Iris pigment epithelial cell (primary cell): ENCODE results near the gene RSRC1.
"Not testable (repeated sequence)": the region's sequence is repeated elsewhere in the genome, so short reads cannot be mapped to it uniquely, and the experiment has no call there.

Experiments
- DNase-seq: peaks from one replicate; pipeline ENCODE4 v3.0.0-alpha.2; 2011; ENCODE audit warnings: low read depth

RSRC1 gene

DNA sequence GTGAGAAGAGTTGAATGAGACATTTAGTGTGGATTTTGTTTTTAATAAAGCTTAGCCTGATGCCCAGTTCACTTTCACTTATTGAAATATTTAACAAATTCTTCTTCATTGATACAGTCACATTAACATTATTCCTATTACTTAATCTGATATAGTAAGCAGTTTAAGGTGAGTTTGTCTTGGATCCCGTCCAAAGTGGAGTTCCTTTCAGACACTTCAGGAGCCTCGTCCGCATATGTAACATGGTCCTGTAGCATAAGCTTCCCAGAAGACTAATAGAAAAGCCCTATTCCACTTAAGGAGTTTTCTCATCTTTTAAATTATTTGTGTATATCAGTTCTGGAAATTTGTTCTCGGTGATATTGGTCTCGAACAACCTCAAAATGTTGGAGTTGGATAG, 421.4 kb downstream of the RSRC1 start:
- DNase-seq, result no peak

DNA sequence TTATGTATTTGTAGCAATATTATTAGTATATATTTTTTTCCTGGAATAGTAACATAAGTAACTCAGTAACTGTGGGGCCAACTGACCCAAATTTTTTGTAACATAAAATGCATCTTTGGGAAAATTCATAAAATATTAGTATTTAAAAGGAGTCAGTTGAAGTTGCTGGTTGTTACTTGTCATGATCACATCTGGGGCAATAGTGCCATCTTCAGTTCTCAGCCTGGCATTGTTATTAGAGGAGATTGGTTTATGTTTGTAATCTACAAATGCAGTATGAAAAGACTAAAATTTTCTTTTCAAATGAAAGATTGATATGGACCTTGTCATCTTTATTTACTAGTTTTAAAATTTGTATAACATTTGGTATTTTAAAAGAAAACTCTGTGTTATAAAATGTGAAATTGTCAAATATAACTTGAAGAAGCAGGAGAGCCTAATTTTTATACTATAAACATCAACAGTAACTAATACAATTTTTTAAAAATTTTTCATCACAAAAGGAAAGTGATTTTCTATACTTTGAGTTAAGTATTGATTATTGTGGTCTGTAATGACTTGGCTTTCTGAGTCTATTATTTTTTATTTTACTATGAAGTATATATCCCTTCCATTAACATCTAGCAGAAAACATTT, 422.3 kb downstream of the RSRC1 start:
- DNase-seq, result peak; percentile 47

DNA sequence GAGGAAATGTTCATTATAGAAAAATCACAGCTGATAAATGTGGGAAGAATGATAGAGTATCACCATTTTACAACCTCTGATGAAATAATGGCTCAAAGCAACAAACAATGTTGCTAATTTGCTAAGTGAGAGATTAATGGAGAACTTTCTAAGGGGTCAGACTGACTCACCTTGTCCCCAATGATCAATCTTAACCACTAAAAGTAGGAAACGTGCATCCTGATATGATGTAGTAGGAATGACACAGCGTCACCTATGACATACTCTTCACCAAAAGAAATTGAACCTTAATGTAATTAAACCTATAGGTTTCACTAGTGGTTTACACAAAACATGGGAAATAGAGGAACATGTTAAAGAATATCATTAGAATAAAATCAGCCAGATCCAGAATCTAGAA, 426.0 kb downstream of the RSRC1 start:
- DNase-seq, result no peak

DNA sequence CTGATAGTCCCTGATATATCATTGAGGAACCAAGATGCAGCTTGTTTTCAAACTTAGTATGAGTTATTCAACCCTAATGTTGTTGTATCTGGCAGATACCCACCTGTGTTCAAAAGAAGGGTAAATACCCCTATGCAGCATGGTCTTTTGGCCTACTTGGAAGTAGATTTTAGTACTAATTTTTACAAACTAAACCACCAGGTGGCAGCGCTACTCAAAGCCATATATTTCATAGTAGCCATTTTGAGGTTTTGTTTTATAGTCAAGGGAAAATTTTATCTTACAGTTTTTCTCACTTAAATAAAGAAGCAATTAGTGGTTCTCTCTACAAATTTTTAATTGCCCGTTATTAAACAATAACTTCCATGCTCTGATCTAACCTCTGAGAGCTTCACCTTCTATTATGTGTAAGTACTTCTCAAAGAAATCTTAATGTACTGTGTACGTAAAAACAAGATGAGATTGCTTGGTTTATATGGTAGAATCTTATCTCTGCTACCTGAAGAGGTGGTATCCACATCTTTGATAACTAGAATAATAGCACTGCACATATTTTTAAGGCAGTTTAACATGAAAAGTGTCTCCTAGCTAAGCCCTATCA, 429.6 kb downstream of the RSRC1 start:
- DNase-seq, result peak; percentile 56

DNA sequence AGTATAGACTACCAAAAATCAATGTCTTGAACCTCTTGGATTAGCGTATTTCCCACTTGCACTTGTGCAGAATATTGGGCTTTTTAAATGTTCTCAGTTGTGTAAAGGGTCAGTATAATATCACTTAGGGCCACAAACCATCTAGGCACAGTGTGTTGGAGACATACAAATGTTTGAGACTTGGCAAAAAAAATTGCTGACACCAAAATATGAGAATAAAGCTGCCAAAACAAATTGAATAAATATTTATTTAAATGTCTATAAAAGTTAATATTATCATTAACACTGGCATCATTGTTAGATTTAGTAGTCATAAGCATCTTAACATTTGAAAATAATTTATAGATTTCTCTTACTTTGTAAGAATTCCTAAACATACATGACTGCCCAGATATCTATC, 430.2 kb downstream of the RSRC1 start:
- no peak for DNase-seq

DNA sequence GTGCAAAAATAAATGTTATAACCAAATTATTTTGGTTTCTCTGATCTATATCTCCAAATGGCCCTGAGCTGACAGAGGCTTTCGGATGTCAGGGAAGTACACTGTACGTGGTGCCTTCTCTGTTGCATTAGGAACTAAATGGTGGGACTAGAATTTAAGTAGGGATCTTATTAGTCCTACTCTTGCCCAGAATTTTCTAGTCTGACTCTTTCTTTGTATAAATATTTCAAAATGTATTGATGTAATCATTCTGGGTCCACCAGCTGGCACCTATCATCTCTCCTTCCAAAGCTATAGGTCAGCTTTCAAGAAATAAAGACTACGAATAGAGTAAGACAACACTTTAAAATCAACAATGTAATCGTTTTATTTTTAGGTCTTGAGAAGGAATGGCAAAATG, 438.8 kb downstream of the RSRC1 start:
- DNase-seq, result no peak

DNA sequence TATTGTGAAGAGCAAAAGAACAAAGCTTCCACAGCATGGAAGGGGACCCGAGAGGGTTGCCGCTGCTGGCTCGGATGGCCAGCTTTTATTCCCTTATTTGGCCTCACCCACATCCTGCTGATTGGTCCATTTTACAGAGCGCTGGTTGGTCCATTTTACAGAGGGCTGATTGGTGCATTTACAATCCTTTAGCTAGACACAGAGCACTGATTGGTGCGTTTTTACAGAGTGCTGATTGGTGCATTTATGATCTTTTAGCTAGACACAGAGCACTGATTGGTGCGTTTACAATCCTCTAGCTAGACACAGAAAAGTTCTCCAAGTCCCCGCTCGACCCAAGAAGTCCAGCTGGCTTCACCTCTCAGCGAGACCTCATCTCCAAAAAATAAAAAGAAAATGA, 440.0 kb downstream of the RSRC1 start:
- DNase-seq, result not testable (repeated sequence)

DNA sequence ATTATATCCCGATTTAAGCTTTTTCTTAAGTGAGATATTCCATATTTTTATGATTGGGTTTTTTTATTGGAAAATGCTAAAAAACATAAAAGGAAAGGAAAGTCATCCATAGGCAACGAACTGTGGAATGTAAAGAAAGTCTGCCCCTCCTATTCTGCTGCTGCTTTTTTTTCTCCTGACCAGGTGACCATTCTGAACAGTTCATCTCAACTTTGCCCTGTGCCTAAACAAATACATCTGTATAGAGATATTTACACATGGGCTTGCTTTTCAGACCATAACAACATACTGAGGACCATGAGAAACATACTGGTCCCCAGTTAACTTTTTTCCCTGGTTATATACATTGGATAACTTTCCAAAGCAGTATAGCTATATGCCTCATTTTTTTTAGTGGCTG, 442.2 kb downstream of the RSRC1 start:
- no peak for DNase-seq

DNA sequence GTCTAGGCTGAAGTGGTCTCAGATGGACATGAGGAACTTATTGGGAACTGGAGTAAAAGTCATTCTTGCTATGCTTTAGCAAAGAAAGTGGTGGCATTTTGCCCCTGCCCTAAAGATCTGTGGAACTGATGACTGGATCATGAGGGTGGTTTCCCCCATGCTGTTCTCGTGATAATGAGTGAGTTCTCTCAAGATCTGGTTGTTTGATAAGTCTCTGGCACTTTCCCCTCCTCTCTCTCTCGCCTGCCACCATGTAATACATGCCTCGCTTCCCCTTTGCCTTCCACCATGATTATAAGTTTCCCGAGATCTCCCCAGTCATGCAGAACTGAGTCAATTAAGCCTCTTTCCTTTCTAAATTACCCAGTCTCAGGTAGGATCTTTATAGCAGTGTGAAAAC, 449.6 kb downstream of the RSRC1 start:
- no peak for DNase-seq

DNA sequence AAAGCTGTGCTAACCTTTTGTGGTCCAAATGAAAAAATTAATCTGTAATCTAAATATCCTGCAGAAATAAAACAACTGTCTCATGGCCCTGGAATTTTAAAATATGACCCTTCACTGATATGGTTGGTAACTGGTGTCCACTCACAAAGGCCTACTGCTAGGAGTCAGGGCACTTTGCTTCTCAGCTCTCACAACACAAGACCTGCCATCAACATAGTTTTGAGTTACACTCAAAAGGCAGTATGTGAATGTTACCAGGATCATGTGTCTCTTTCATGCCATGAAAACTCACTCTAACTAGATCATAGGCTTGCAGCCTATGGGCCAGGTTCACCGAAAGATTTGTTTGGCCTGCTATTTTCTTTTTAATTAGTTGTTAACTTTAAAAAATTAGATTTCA, 451.1 kb downstream of the RSRC1 start:
- no peak for DNase-seq

DNA sequence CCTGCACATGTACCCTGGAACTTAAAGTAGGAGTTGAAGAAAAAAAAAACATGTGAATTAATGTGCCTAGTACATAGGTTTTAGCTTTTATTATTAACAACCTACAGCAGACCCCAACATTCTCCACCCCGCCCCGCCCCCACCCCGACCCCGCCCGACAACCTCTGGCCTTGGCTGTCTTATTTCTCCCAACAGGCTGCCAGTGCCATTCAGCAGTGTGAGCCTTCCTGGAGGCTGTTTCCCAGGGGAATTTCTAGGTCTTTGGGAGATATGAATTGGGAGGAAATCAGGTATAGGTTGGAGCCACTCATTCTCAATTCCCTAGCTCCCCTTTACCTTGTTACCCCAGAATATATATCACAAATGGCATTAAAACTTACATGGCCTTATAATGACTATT, 452.8 kb downstream of the RSRC1 start:
- DNase-seq, result no peak

DNA sequence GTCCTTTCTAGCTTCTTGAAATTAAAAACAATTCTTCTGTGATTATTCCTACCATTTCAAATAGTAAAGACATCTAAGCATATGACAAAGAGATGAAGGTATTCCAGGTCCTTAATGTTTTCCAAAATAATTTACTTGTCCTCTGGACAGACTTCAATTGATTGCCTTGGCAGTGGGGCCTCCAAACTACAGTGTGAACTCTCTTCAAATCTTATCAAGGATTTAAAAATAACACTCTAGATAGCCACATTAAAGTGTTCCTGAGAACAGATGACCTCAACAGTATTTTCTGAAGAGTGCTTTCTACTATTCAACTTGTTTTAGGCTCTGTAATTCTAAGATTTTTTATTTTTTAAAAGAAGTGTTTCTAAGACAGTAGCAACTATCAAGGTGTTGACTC, 453.2 kb downstream of the RSRC1 start:
- no peak for DNase-seq

DNA sequence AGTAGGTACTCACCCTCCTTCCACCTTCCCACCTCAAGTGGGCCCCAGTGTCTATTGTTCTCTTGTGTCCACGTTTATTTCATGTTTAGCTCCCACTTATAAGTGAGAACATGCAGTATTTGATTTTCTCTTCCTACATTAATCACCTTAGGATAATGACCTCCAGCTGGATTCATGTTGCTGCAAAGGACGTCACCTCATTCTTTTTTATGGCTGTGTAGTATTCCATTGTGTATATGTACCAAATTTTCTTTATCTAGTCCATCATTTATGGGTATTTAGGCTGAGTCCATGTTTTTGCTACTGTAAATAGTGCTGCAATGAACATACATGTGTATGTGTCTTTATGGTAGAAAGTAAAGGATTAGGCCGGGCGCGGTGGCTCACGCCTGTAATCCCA, 455.2 kb downstream of the RSRC1 start:
- DNase-seq, result no peak

DNA sequence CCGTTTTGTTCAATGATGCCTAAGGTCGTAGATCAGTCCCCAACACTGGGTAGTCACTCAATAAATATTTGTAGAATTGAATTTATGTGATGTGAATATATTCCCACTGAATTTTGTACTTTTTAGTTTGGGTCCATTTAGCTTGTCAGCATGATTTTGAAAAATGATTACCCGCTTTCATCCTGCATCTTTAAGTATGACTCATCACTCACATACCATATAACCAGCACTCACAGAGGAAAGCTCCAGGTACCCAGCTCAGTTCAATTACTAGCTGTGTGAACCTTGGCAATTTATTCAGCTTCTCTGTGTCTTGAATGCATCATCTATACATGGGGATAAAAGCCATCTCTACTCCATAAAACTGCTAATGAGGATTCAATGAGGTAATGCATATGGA, 458.9 kb downstream of the RSRC1 start:
- peak; percentile 44 for DNase-seq

DNA sequence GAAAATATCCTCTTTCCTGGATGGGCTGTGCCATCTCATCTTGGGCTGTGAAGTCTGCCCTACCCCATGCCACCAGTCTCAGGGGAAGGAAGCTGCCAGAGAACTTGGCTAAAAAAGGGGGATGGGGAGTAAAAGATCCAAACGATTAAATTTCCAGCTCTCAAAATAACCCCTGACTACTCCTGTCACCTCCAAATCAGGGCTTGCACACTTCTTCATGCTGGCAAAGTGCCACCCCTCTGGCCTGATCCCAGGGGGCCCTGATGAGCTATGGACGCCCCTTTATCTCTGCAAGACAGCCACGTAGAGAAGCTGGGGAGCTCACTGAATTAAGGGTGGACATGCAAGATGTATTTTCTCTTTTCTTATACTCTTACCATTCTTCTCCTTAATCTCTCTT, 459.9 kb downstream of the RSRC1 start:
- no peak for DNase-seq

DNA sequence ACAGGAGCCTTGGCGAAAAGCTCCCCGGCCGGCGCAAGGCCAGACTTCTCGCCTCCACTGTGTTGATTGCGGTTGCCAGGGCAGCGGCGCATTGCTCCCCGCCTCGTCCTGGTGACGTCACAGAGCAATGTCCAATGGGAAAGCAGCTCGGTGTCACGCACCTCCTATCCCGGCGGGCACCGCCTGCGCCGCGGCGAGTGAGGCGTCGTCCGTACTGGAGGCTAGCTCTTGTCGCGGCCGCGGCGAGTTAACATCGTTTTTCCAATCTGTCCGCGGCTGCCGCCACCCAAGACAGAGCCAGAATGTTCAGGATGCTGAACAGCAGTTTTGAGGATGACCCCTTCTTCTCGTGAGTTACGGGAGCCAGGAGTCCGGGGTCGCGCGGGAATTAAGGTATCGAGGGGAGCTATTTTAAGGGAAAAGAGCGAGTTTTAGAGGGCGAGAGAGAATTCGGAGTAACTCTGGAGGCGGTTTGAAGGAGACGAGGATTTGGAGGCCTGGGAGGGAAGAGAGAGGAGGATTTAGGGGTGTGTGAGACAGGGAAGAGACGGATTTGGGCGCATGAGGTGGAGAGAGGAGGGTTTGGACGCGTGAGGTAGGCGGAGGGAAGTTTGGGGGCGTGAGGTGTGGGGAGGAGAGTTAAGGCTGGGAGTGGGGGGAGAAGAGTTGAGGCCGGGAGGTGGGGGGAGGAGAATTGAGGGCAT, 461.3 kb downstream of the RSRC1 start, which contains the start of gene MLF1:
TSS of gene MLF1 (plus strand) at position 196 of the 704 bp plus-strand sequence. CDS start at position 303, 107 bp downstream.
- peak; percentile 95 for DNase-seq

DNA sequence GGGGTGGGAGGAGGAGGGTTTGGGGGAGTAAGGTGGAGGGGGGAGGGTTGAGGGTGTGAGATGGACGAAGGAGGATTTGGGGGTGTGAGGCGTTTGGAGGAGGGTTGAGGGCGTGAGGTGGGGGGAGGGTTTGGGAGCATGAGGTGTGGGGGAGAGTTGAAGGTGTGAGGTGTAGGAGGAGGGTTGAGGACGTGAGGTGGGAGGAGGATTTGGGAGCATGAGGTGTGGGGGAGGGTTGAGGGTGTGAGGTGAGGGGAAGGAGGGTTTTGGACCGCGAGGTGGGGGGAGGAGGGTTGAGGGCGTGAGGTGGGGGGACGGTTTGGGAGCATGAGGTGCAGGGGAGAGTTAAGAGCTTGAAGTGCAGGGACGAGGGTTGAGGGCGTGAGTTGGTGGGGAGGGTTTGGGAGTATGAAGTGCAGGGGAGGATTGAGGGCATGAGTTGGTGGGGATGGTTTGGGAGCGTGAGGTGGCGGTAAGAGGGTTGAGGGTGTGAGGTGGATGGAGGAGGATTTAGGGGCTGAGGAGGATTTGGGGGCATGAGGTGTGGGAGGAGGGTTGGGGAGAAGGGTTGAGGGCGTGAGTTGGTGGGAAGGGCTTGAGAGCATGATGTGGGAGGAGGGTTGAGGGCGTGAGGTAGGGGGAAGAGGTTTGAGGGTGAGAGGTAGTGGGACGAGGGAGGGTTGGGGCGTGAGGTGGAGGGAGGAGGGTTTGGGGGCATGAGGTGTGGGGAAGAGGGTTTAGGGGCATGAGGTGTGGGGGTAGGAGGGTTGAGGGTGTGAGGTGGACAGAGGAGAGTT, 462.3 kb downstream of the RSRC1 start:
- DNase-seq, result no peak

DNA sequence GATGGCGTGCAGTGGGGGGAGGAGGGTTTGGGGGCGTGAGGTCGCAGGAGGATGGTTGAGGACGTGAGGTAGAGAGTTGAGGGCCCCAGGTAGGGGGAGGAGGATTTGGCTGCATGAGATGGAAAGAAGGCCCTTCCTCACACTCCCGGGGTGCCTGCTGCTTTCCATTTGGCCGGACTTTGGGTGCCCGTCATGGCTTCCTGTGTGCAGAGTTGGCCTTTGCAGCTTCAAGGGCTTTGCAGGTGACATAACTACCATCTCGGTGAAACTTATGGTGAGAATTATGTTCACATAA, 462.8 kb downstream of the RSRC1 start:
- no peak for DNase-seq

DNA sequence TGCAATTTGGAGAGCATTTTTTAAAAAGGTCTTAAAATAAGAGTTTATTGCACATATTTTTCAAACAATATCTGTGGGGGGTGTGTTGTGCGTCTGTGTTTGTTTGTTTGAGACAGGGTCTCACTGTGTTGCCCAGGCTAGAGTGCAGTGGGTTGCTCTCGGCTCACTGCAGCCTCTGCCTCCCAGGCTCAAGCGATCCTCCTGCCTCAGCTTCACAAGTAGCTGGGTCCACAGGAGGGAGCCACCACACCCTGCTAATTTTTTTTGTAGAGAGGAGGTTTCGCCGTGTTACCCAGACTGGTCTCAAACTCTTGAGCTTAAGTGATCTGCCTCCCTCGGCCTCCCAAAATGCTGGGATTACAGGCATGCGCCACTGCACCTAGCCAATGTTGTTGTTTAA, 463.8 kb downstream of the RSRC1 start:
- peak; percentile 5 for DNase-seq

DNA sequence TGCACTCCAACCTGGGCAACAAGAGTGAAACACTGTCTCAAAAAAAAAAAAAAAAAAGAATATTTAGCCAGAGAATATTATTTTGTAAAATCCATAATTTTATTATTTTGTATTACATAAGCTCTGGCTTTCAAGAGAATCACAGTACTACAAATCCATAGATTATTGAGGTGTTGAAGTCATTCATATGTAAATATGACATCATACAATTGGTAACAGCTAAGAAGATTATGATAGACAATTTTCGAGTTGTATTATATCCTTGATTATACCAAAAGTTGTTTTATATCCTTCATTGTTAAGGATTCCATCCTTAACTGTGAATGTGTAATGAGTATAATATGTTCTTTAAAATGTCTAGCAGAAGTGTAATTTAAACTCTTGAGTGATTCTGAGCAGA, 464.8 kb downstream of the RSRC1 start:
- DNase-seq, result no peak

DNA sequence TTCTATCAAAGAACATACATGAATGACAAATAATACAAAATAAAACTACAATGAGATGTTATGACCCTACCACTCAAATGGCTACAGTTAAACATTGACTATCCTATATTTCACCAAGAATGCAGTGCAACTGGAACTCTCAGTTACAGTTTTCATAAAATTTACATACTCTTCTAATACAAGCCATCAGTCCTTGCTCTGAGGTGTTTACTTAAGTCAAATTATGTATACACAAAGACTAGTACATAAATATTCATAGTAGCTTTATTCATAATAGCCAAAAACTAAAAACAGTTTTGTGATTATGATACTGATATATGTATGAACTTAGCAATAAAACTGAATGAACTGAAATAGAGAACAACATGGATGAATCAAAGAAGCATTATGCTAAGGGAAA, 480.3 kb downstream of the RSRC1 start:
- DNase-seq, result no peak
